Smooth muscle cell (in vitro differentiated cells): Measurements from ENCODE around the gene GNA12. TPM values are rescaled to one million over a fixed set of nuclear protein-coding genes. Genes with fewer than 3 reads are reported as not detected.
A peak's percentile ranks its signal among the peaks of the same experiment; 100 is the strongest.

ENCODE experiments used
- DNase-seq: peaks from one replicate; lab custom pipeline; 2025; ENCODE audit not compliant: unreplicated experiment; lab: John Stamatoyannopoulos, UW
- H2AFZ ChIP-seq: fragments of 200-600 bp; sonication (generic); 2 replicates; pipeline ENCODE4 v1.6.0; 2016; ENCODE audit warnings: antibody characterized with exemption, low read depth, mild to moderate bottlenecking
- H3F3A ChIP-seq: fragments of 200-600 bp; sonication (generic); 2 replicates; pipeline ENCODE4 v1.6.0; 2017; ENCODE audit warnings: antibody characterized with exemption, low read depth
- H3K27ac ChIP-seq: fragments of 200-600 bp; sonication (generic); 2 replicates; pipeline ENCODE4 v1.5.1; 2016; ENCODE audit warnings: low read depth, mild to moderate bottlenecking
- H3K27me3 ChIP-seq: fragments of 200-600 bp; sonication (generic); 2 replicates; pipeline ENCODE4 v1.6.1; 2016; ENCODE audit warnings: low read depth, mild to moderate bottlenecking
- H3K36me3 ChIP-seq: fragments of 200-600 bp; sonication (generic); 2 replicates; pipeline ENCODE4 v1.5.1; 2016; ENCODE audit warnings: low read depth
- H3K4me1 ChIP-seq: fragments of 200-600 bp; sonication (generic); 2 replicates; pipeline ENCODE4 v1.5.1; 2016; ENCODE audit warnings: low read depth
- H3K4me2 ChIP-seq: fragments of 200-600 bp; sonication (generic); 2 replicates; pipeline ENCODE4 v1.6.0; 2016; ENCODE audit warnings: mild to moderate bottlenecking
- H3K4me3 ChIP-seq: fragments of 200-600 bp; sonication (generic); 2 replicates; pipeline ENCODE4 v1.5.1; 2016; ENCODE audit warnings: mild to moderate bottlenecking
- H3K79me2 ChIP-seq: fragments of 200-600 bp; sonication (generic); 2 replicates; pipeline ENCODE4 v1.6.0; 2016; ENCODE audit warnings: low read depth, mild to moderate bottlenecking
- H3K9ac ChIP-seq: fragments of 200-600 bp; sonication (generic); 2 replicates; pipeline ENCODE4 v1.6.0; 2016; ENCODE audit warnings: low read depth
- H3K9me3 ChIP-seq: fragments of 200-600 bp; sonication (generic); replicated peaks from 2 replicates; pipeline ENCODE4 v1.5.1; 2016; ENCODE audit warnings: low read depth
- H4K20me1 ChIP-seq: fragments of 200-600 bp; sonication (generic); 2 replicates; pipeline ENCODE4 v1.6.0; 2016; ENCODE audit warnings: low read depth
- CTCF ChIP-seq: fragments of 200-600 bp; sonication (generic); IDR thresholded peaks from 2 replicates; pipeline ENCODE4 v1.5.1; 2017; ENCODE audit warnings: borderline replicate concordance, mild to moderate bottlenecking, antibody characterized with exemption; ENCODE audit not compliant: insufficient read depth, poor library complexity, severe bottlenecking
- WGBS: methylation state at CpG from one replicate; pipeline ENCODE4 v1.1.7; 2016; ENCODE audit warnings: low lambda C conversion rate; 5-methylcytosine and 5-hydroxymethylcytosine counted together
- polyA plus RNA-seq: library from polyadenylated mRNA; unstranded; fragments of >200 nt; fragmentation: Nextera tagmentation; extraction: Ambion mirVana; gene quantifications from 2 replicates; pipeline ENCODE4 v1.2.1, GENCODE V29; 2016
- total RNA-seq: library from RNA; depleted of rRNA; stranded (reverse); fragments of >200 nt; gene quantifications from 2 replicates; pipeline ENCODE4 v1.2.3, GENCODE V29; 2014

The GNA12 gene
- total and polyA plus RNA-seq, 2 experiments from 2014 or later = 20.3 to 34.7 TPM

- WGBS = 81% methylated on average over 3 of the region's 3 CpGs
- Histone ChIP-seq H3K4me3 (no peak overlapping the region), H3K79me2 (peaks cover 76% of the 10 kb centered on the region), H3K9me3 (no peaks in the 10 kb centered on the region), H2AFZ (no peak overlapping the region), H3K27ac (peak overlapping the region; percentile 7), H3K9ac (no peak overlapping the region), H3F3A (peaks cover 22% of the 10 kb centered on the region), H4K20me1 (peaks cover 39% of the 10 kb centered on the region), H3K36me3 (no peaks in the 10 kb centered on the region), H3K4me2 (no peak overlapping the region), H3K4me1 (peaks cover 33% of the 10 kb centered on the region), H3K27me3 (no peaks in the 10 kb centered on the region)
- no peak for TF ChIP-seq CTCF
- DNase-seq = no peak
Measured at GRCh38 chr7:2817456-2817855, 26.7 kb downstream of the GNA12 start.

- 93% methylated on average over 16 of the region's 16 CpGs for WGBS
- Histone ChIP-seq H3K4me3 (no peak overlapping the region), H3K27ac (peak overlapping the region; percentile 85), H2AFZ (no peak overlapping the region), H4K20me1 (peaks cover 55% of the 10 kb centered on the region), H3K79me2 (peaks cover 92% of the 10 kb centered on the region), H3K9ac (no peak overlapping the region), H3K36me3 (no peaks in the 10 kb centered on the region), H3K4me1 (peaks cover 18% of the 10 kb centered on the region), H3K4me2 (no peak overlapping the region), H3K9me3 (no peaks in the 10 kb centered on the region), H3F3A (peaks cover 13% of the 10 kb centered on the region), H3K27me3 (no peaks in the 10 kb centered on the region)
- no peak for TF ChIP-seq CTCF
- no peak for DNase-seq
Measured at GRCh38 chr7:2815875-2816245, 28.2 kb downstream of the GNA12 start.

GRCh38 chr7:2814946-2815874 lies 28.9 kb downstream of the GNA12 start:
- H3K4me2 ChIP-seq = peak overlapping the region; percentile 57
- peak overlapping the region; percentile 85 for H3K27ac ChIP-seq
- WGBS = 51% methylated on average over 31 of the region's 31 CpGs
- no peak overlapping the region for H3K4me3 ChIP-seq
- peaks cover 60% of the 10 kb centered on the region for H4K20me1 ChIP-seq
- H3K79me2 ChIP-seq = peaks cover 99% of the 10 kb centered on the region
- H3K4me1 ChIP-seq = peaks cover 14% of the 10 kb centered on the region
- H3K9ac ChIP-seq = peak overlapping the region; percentile 6
- peak; percentile 8 for TF ChIP-seq CTCF
- peaks cover 12% of the 10 kb centered on the region for H3F3A ChIP-seq
- H3K36me3 ChIP-seq = no peaks in the 10 kb centered on the region
- H3K27me3 ChIP-seq = no peaks in the 10 kb centered on the region
- DNase-seq = no peak
- H2AFZ ChIP-seq = no peak overlapping the region
- no peaks in the 10 kb centered on the region for H3K9me3 ChIP-seq
